ENCODE measurements around the gene ZBTB7A. TPM values are rescaled to one million over a fixed set of nuclear protein-coding genes. Genes with fewer than 3 reads are reported as not detected.

Gene ZBTB7A
- total RNA-seq, 2 donors from 2014 or later = 30.9 to 31.3 TPM

- WGBS, 2 donors = 36% methylated on average over 29 of the region's 29 CpGs; no CpG with 5 or more reads in 1 of the 2 donors
- Histone ChIP-seq H3K4me3 (no peak overlapping the region), H3K4me1 (peaks cover 72% of the 10 kb centered on the region), H3K9me3 (no peaks in the 10 kb centered on the region), H3K36me3 (replicated peaks in 1 of 2; ENCODE audit: insufficient read depth in 1 of 2, low read depth in 2 of 2) (no peaks in the 10 kb centered on the region), H3K27ac (peak overlapping the region; percentile 68 to 97 (median 93)), H3K27me3 (no peaks in the 10 kb centered on the region)
- ATAC-seq = no peak
- TF ChIP-seq CTCF (IDR thresholded peaks at IDR 0.05) = no peak
- no peak for TF ChIP-seq POLR2A (IDR thresholded peaks at IDR 0.05)
- DNase-seq = peak; percentile 79 to 88 (median 87)
- intact Hi-C loops (cut with DNase I) = no loop called here
Measured at GRCh38 chr19:4061683-4062418, 4.8 kb downstream of the ZBTB7A start.

GRCh38 chr19:4061178-4061682, 5.5 kb downstream of the ZBTB7A start:
- DNase-seq (peak; percentile 90 to 97 (median 94)), ATAC-seq (peak; percentile 41)
- H3K27me3 ChIP-seq = no peaks in the 10 kb centered on the region
- H3K9me3 ChIP-seq = no peaks in the 10 kb centered on the region
- peak overlapping the region; percentile 68 to 97 (median 93) for H3K27ac ChIP-seq
- no peaks in the 10 kb centered on the region for H3K36me3 ChIP-seq (replicated peaks in 1 of 2; ENCODE audit: insufficient read depth in 1 of 2, low read depth in 2 of 2)
- 6% methylated on average over 23 of the region's 23 CpGs; no CpG with 5 or more reads in 1 of the 2 donors for WGBS, 2 donors
- intact Hi-C loops (cut with DNase I) = no loop called here
- no peak overlapping the region for H3K4me3 ChIP-seq
- TF ChIP-seq CTCF (IDR thresholded peaks at IDR 0.05) (no peak), POLR2A (IDR thresholded peaks at IDR 0.05) (peak in 1 of 3 donors; percentile 32)
- H3K4me1 ChIP-seq = peaks cover 72% of the 10 kb centered on the region

- no peak for TF ChIP-seq CTCF (IDR thresholded peaks at IDR 0.05)
- TF ChIP-seq POLR2A (IDR thresholded peaks at IDR 0.05) = no peak
- H3K27ac ChIP-seq = peak overlapping the region; percentile 68 to 97 (median 93)
- H3K36me3 ChIP-seq (replicated peaks in 1 of 2; ENCODE audit: insufficient read depth in 1 of 2, low read depth in 2 of 2) = no peaks in the 10 kb centered on the region
- H3K27me3 ChIP-seq = no peaks in the 10 kb centered on the region
- ATAC-seq (no peak), DNase-seq (peak in 3 of 4 donors; percentile 43 to 49 (median 46))
- no peaks in the 10 kb centered on the region for H3K9me3 ChIP-seq
- H3K4me1 ChIP-seq = peaks cover 72% of the 10 kb centered on the region
- H3K4me3 ChIP-seq = no peak overlapping the region
- intact Hi-C loops (cut with DNase I) = no loop called here
- 11 to 32% methylated on average over 3 to 16 of the region's 16 CpGs for WGBS, 2 donors
Measured at GRCh38 chr19:4060621-4061177, 6.0 kb downstream of the ZBTB7A start.

GRCh38 chr19:4059891-4060620, 6.6 kb downstream of the ZBTB7A start:
- Histone ChIP-seq H3K9me3 (no peaks in the 10 kb centered on the region), H3K27ac (peak overlapping the region; percentile 68 to 97 (median 93)), H3K36me3 (replicated peaks in 1 of 2; ENCODE audit: insufficient read depth in 1 of 2, low read depth in 2 of 2) (no peaks in the 10 kb centered on the region), H3K4me3 (no peak overlapping the region), H3K4me1 (peaks cover 72% of the 10 kb centered on the region), H3K27me3 (no peaks in the 10 kb centered on the region)
- TF ChIP-seq POLR2A (IDR thresholded peaks at IDR 0.05) = no peak
- no peak for TF ChIP-seq CTCF (IDR thresholded peaks at IDR 0.05)
- intact Hi-C loops (cut with DNase I) = no loop called here
- DNase-seq (peak; percentile 42 to 53 (median 46)), ATAC-seq (no peak)
- WGBS, 2 donors = 47 to 80% methylated on average over 4 to 42 of the region's 42 CpGs
